HepG2 (cell line): Measurements from ENCODE around the gene CDK13.

Experiments
- ELF3 ChIP-seq: IDR thresholded peaks from 2 replicates; pipeline ENCODE4 v1.6.1; 2016; ENCODE audit warnings: missing genetic modification reagents, missing compliant biosample characterization
- GZF1 ChIP-seq: sonication (generic); formaldehyde crosslinking; IDR thresholded peaks from 2 replicates; pipeline ENCODE4 v1.5.1; 2020; ENCODE audit warnings: mild to moderate bottlenecking, missing genetic modification reagents
- NFYB ChIP-seq: sonication (generic); formaldehyde crosslinking; IDR thresholded peaks from 2 replicates; pipeline ENCODE4 v1.4.0; 2020; ENCODE audit warnings: missing genetic modification reagents
- POLR2A ChIP-seq, 2 experiments: IDR thresholded peaks; 2 replicates each; pipeline ENCODE4 v1.6.1; 2011; ENCODE audit warnings: low read depth in 2 of 2, low read length in 2 of 2, mild to moderate bottlenecking in 1 of 2, moderate library complexity in 1 of 2; ENCODE audit not compliant: insufficient read depth in 1 of 2
- ZBTB21 ChIP-seq: sonication (generic); formaldehyde crosslinking; IDR thresholded peaks from 2 replicates; pipeline ENCODE4 v1.4.0; 2020; ENCODE audit warnings: missing genetic modification reagents
- TF ChIP-seq, protein P1 (sequence below): sonication (generic); formaldehyde crosslinking; IDR thresholded peaks from 2 replicates; pipeline ENCODE4 v1.4.0; 2020; ENCODE audit warnings: mild to moderate bottlenecking, missing genetic modification reagents, borderline replicate concordance
- TF ChIP-seq, protein P2 (sequence below), 2 experiments: sonication (generic) in 1 of 2; formaldehyde crosslinking in 1 of 2; IDR thresholded peaks; 2 replicates each; pipeline versions ENCODE4 v1.5.1 to v1.6.1; 2011 to 2020; ENCODE audit warnings: borderline replicate concordance in 1 of 2, low read depth in 1 of 2, low read length in 1 of 2, mild to moderate bottlenecking in 1 of 2, missing genetic modification reagents in 1 of 2, moderate library complexity in 1 of 2
- TF ChIP-seq, protein P3 (sequence below): sonication (generic); formaldehyde crosslinking; IDR thresholded peaks from 2 replicates; pipeline ENCODE4 v1.4.0; 2020; ENCODE audit warnings: missing genetic modification reagents, mild to moderate bottlenecking, borderline replicate concordance
- TF ChIP-seq, protein P4 (sequence below): sonication (generic); formaldehyde crosslinking; IDR thresholded peaks from 2 replicates; pipeline ENCODE4 v1.8.0; 2022; ENCODE audit warnings: missing genetic modification reagents, mild to moderate bottlenecking, borderline replicate concordance

DNA sequence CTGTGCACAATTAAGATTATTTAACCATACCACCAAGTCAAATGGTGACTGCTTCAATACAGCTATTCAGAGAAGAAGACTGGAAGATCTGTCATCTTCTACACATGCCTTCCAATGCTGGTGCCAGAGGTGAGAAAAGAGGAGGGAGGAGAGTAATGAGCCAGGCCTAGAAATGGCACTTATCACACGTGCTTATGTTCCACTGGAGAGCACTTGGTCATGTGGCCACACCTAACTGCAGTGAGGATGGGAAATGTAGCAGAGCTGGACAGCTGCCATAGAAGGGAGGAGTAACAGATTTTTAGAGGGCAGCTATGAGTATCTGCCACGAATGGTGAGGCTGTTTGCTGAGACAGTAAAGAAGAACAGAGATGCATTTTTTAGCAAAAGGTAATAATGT is 107.2 kb downstream of the CDK13 start:
- TF ChIP-seq, protein P1, sequence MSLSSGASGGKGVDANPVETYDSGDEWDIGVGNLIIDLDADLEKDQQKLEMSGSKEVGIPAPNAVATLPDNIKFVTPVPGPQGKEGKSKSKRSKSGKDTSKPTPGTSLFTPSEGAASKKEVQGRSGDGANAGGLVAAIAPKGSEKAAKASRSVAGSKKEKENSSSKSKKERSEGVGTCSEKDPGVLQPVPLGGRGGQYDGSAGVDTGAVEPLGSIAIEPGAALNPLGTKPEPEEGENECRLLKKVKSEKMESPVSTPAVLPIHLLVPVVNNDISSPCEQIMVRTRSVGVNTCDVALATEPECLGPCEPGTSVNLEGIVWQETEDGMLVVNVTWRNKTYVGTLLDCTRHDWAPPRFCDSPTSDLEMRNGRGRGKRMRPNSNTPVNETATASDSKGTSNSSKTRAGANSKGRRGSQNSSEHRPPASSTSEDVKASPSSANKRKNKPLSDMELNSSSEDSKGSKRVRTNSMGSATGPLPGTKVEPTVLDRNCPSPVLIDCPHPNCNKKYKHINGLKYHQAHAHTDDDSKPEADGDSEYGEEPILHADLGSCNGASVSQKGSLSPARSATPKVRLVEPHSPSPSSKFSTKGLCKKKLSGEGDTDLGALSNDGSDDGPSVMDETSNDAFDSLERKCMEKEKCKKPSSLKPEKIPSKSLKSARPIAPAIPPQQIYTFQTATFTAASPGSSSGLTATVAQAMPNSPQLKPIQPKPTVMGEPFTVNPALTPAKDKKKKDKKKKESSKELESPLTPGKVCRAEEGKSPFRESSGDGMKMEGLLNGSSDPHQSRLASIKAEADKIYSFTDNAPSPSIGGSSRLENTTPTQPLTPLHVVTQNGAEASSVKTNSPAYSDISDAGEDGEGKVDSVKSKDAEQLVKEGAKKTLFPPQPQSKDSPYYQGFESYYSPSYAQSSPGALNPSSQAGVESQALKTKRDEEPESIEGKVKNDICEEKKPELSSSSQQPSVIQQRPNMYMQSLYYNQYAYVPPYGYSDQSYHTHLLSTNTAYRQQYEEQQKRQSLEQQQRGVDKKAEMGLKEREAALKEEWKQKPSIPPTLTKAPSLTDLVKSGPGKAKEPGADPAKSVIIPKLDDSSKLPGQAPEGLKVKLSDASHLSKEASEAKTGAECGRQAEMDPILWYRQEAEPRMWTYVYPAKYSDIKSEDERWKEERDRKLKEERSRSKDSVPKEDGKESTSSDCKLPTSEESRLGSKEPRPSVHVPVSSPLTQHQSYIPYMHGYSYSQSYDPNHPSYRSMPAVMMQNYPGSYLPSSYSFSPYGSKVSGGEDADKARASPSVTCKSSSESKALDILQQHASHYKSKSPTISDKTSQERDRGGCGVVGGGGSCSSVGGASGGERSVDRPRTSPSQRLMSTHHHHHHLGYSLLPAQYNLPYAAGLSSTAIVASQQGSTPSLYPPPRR (CRISPR knock-in tag): no peak
- TF ChIP-seq POLR2A (IDR thresholded peaks at IDR 0.05; ENCODE audit: insufficient read depth in 1 of 2, low read depth in 2 of 2, low read length in 2 of 2): no peak
- TF ChIP-seq NFYB (CRISPR knock-in tag): no peak
- TF ChIP-seq, protein P2, sequence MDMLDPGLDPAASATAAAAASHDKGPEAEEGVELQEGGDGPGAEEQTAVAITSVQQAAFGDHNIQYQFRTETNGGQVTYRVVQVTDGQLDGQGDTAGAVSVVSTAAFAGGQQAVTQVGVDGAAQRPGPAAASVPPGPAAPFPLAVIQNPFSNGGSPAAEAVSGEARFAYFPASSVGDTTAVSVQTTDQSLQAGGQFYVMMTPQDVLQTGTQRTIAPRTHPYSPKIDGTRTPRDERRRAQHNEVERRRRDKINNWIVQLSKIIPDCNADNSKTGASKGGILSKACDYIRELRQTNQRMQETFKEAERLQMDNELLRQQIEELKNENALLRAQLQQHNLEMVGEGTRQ (IDR thresholded peaks at IDR 0.05; ENCODE audit: low read depth, low read length): no peak
- TF ChIP-seq, protein P2 (CRISPR knock-in tag; IDR thresholded peaks at IDR 0.05; ENCODE audit: borderline replicate concordance): no peak
- TF ChIP-seq, protein P3, sequence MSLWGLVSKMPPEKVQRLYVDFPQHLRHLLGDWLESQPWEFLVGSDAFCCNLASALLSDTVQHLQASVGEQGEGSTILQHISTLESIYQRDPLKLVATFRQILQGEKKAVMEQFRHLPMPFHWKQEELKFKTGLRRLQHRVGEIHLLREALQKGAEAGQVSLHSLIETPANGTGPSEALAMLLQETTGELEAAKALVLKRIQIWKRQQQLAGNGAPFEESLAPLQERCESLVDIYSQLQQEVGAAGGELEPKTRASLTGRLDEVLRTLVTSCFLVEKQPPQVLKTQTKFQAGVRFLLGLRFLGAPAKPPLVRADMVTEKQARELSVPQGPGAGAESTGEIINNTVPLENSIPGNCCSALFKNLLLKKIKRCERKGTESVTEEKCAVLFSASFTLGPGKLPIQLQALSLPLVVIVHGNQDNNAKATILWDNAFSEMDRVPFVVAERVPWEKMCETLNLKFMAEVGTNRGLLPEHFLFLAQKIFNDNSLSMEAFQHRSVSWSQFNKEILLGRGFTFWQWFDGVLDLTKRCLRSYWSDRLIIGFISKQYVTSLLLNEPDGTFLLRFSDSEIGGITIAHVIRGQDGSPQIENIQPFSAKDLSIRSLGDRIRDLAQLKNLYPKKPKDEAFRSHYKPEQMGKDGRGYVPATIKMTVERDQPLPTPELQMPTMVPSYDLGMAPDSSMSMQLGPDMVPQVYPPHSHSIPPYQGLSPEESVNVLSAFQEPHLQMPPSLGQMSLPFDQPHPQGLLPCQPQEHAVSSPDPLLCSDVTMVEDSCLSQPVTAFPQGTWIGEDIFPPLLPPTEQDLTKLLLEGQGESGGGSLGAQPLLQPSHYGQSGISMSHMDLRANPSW: no peak
- no peak for TF ChIP-seq ELF3 (CRISPR knock-in tag)
- TF ChIP-seq ZBTB21: no peak
- TF ChIP-seq GZF1 (CRISPR knock-in tag): no peak
- TF ChIP-seq, protein P4, sequence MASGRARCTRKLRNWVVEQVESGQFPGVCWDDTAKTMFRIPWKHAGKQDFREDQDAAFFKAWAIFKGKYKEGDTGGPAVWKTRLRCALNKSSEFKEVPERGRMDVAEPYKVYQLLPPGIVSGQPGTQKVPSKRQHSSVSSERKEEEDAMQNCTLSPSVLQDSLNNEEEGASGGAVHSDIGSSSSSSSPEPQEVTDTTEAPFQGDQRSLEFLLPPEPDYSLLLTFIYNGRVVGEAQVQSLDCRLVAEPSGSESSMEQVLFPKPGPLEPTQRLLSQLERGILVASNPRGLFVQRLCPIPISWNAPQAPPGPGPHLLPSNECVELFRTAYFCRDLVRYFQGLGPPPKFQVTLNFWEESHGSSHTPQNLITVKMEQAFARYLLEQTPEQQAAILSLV: no peak
